ENCODE data around the gene CD79A. TPM values are rescaled to one million over a fixed set of nuclear protein-coding genes. Genes with fewer than 3 reads are reported as not detected.

Gene CD79A
- total RNA-seq, 1 donor from 2014 or later = 2.7 TPM

Other genes starting within 250 kb of the CD79A start
- not detected in 2 replicates for gene CEACAM7, start 189.0 kb upstream of the CD79A start, total RNA-seq
- gene CEACAM5, start 168.7 kb upstream of the CD79A start, total RNA-seq = not detected in 2 replicates
- gene CEACAM6, start 121.7 kb upstream of the CD79A start, total RNA-seq = not detected in 2 replicates
- gene CEACAM3, start 80.7 kb upstream of the CD79A start, total RNA-seq = not detected in 2 replicates
- not detected in 2 replicates for gene LYPD4, start 32.6 kb upstream of the CD79A start, total RNA-seq
- not detected in 2 replicates for gene DMRTC2, start 32.2 kb upstream of the CD79A start, total RNA-seq
- 2,887 and 2,906 TPM in 2 replicates for gene RPS19, start 17.0 kb upstream of the CD79A start, total RNA-seq
- 386 and 392 TPM in 2 replicates for gene ARHGEF1, start 5.9 kb downstream of the CD79A start, total RNA-seq
- 3.1 TPM in 2 replicates for gene ERFL, start 51.2 kb downstream of the CD79A start, total RNA-seq
- gene RABAC1, start 82.0 kb downstream of the CD79A start, total RNA-seq = 36.2 and 41.3 TPM in 2 replicates
- gene ATP1A3, start 117.0 kb downstream of the CD79A start, total RNA-seq = 0.93 and 1.4 TPM in 2 replicates
- gene GRIK5, start 192.9 kb downstream of the CD79A start, total RNA-seq = 3.9 TPM in 2 replicates
- 17.5 and 17.8 TPM in 2 replicates for gene ZNF574, start 198.9 kb downstream of the CD79A start, total RNA-seq